Measurements from ENCODE around the gene TJP3.

GRCh38 chr19:3698386-3698950 is 9.7 kb upstream of the TJP3 start:
- TF ChIP-seq POLR2A (IDR thresholded peaks at IDR 0.05; ENCODE audit: low read depth, low read length) (no peak), POLR2AphosphoS5 (IDR thresholded peaks at IDR 0.05; ENCODE audit: low read depth, low read length) (no peak), TAF1 (IDR thresholded peaks at IDR 0.05; ENCODE audit: borderline replicate concordance, low read depth, low read length) (no peak)

All from GM12892 (cell line).